H1 (cell line): ENCODE results near the gene JMJD1C. TPM values are rescaled to one million over a fixed set of nuclear protein-coding genes. Genes with fewer than 3 reads are reported as not detected.

Experiments
- CTCF ChIA-PET: fragments of 300-600 bp; sonication (Branson Sonifier 250); formaldehyde crosslinking; loops from one replicate; lab custom pipeline; 2021; ENCODE audit not compliant: partially characterized antibody; lab: Charles Lee
- POLR2A ChIA-PET: fragments of 300-600 bp; sonication (Branson Sonifier 250); formaldehyde crosslinking; loops from one replicate; lab custom pipeline; 2021; ENCODE audit warnings: inconsistent platforms; ENCODE audit not compliant: partially characterized antibody; lab: Charles Lee
- DNase-seq, 2 experiments: peaks; one replicate each; pipeline versions ENCODE4 v3.0.0 to v3.0.0-alpha.2; 2010 to 2022; ENCODE audit warnings: low spot score in 2 of 2, low read depth in 1 of 2, mixed read lengths in 1 of 2
- FAIRE-seq: peaks from 2 replicates; lab custom pipeline; 2011; peaks lifted over from hg19 to GRCh38; lab: Jason Lieb, UNC
- H2AFZ ChIP-seq: 2 replicates; pipeline ENCODE4 v1.8.1; 2012; ENCODE audit warnings: low read length, inconsistent platforms
- H2AK5ac ChIP-seq: 2 replicates; pipeline ENCODE4 v1.6.1; 2013; ENCODE audit warnings: low read depth, low read length
- H2BK120ac ChIP-seq: replicated peaks from 2 replicates; pipeline ENCODE3; 2013; ENCODE audit warnings: low read depth, low read length, inconsistent platforms
- H2BK12ac ChIP-seq: 2 replicates; pipeline ENCODE4 v1.6.1; 2013; ENCODE audit warnings: low read depth, low read length
- H2BK15ac ChIP-seq: 2 replicates; pipeline ENCODE4 v1.6.1; 2013; ENCODE audit warnings: low read length
- H2BK20ac ChIP-seq: 2 replicates; pipeline ENCODE4 v1.6.1; 2013; ENCODE audit warnings: low read length
- H2BK5ac ChIP-seq: 2 replicates; pipeline ENCODE4 v1.6.1; 2013; ENCODE audit warnings: low read depth, low read length
- H3K14ac ChIP-seq: 2 replicates; pipeline ENCODE4 v1.6.1; 2013; ENCODE audit warnings: inconsistent platforms; ENCODE audit not compliant: insufficient read length
- H3K18ac ChIP-seq: 2 replicates; pipeline ENCODE4 v1.6.1; 2013; ENCODE audit warnings: low read length; ENCODE audit errors: extremely low read depth
- H3K23ac ChIP-seq: 2 replicates; pipeline ENCODE4 v1.6.1; 2013; ENCODE audit warnings: inconsistent platforms; ENCODE audit not compliant: insufficient read length
- H3K23me2 ChIP-seq: 2 replicates; pipeline ENCODE4 v1.6.1; 2013; ENCODE audit warnings: low read depth, low read length
- H3K27ac ChIP-seq: 2 replicates; pipeline ENCODE4 v1.6.1; 2011; ENCODE audit warnings: low read depth, low read length, inconsistent platforms
- H3K27me3 ChIP-seq, 4 experiments: replicated peaks in 1 of 4; 1 replicate in 1 of 4; 2 replicates in 3 of 4; pipeline versions ENCODE4 v1.6.1 to v1.8.1; 2011 to 2013; ENCODE audit warnings: low read length in 3 of 4, mild to moderate bottlenecking in 3 of 4, inconsistent platforms in 2 of 4, mixed read lengths in 2 of 4, moderate library complexity in 1 of 4; ENCODE audit not compliant: control insufficient read depth in 3 of 4, insufficient read depth in 3 of 4; ENCODE audit errors: extremely low read depth in 1 of 4
- H3K36me3 ChIP-seq, 4 experiments: 2 replicates each; pipeline versions ENCODE4 v1.6.1 to v1.8.1; 2011 to 2013; ENCODE audit warnings: mild to moderate bottlenecking in 4 of 4, low read length in 3 of 4, moderate library complexity in 2 of 4, control low read depth in 1 of 4, inconsistent platforms in 1 of 4; ENCODE audit not compliant: insufficient read depth in 4 of 4, control insufficient read depth in 2 of 4
- H3K4ac ChIP-seq: replicated peaks from 2 replicates; pipeline ENCODE3; 2013; ENCODE audit warnings: low read length, low read depth, mixed read lengths, inconsistent platforms; ENCODE audit not compliant: insufficient read length
- H3K4me1 ChIP-seq, 4 experiments: replicated peaks in 1 of 4; 1 replicate in 1 of 4; 2 replicates in 3 of 4; pipeline versions ENCODE4 v1.6.1 to v1.8.1; 2011 to 2013; ENCODE audit warnings: low read length in 3 of 4, inconsistent platforms in 2 of 4, mixed read lengths in 1 of 4; ENCODE audit not compliant: insufficient read depth in 4 of 4, control insufficient read depth in 3 of 4
- H3K4me2 ChIP-seq, 2 experiments: 2 replicates each; pipeline versions ENCODE4 v1.6.1 to v1.8.1; 2011 to 2013; ENCODE audit warnings: low read depth in 2 of 2, low read length in 2 of 2, control low read depth in 1 of 2, inconsistent platforms in 1 of 2, mild to moderate bottlenecking in 1 of 2; ENCODE audit not compliant: insufficient read depth in 1 of 2
- H3K4me3 ChIP-seq, 4 experiments: fragments of 200-600, 300-600 bp in 1 of 4; sonication (generic), shearing (Covaris generic), sonication (Bioruptor Twin) in 1 of 4; 2 replicates each; pipeline versions ENCODE4 v1.5.1 to v1.8.1; 2011 to 2016; ENCODE audit warnings: low read length in 4 of 4, low read depth in 3 of 4, control low read depth in 2 of 4, inconsistent platforms in 2 of 4, mild to moderate bottlenecking in 2 of 4, mixed read lengths in 1 of 4, moderate library complexity in 1 of 4; ENCODE audit not compliant: insufficient read depth in 2 of 4; ENCODE audit errors: extremely low read depth in 1 of 4
- H3K56ac ChIP-seq: replicated peaks from 2 replicates; pipeline ENCODE3; 2013; ENCODE audit warnings: low read depth, mild to moderate bottlenecking, mixed read lengths, low read length, inconsistent platforms; ENCODE audit not compliant: insufficient read length
- H3K79me1 ChIP-seq: 2 replicates; pipeline ENCODE4 v1.6.1; 2013; ENCODE audit warnings: low read depth, low read length, control low read depth
- H3K79me2 ChIP-seq, 2 experiments: 2 replicates each; pipeline versions ENCODE4 v1.6.1 to v1.8.1; 2012 to 2013; ENCODE audit warnings: low read length in 2 of 2, mild to moderate bottlenecking in 2 of 2, inconsistent platforms in 1 of 2; ENCODE audit not compliant: insufficient read depth in 2 of 2, control insufficient read depth in 1 of 2
- H3K9ac ChIP-seq, 4 experiments: replicated peaks in 1 of 4; 1 replicate in 1 of 4; 2 replicates in 3 of 4; pipeline versions ENCODE4 v1.6.1 to v1.8.1; 2011 to 2013; ENCODE audit warnings: low read depth in 3 of 4, low read length in 3 of 4, control low read depth in 2 of 4, mild to moderate bottlenecking in 2 of 4, moderate library complexity in 2 of 4, inconsistent platforms in 1 of 4; ENCODE audit errors: extremely low read depth in 1 of 4
- H3K9me3 ChIP-seq, 2 experiments: 2 replicates each; pipeline versions ENCODE4 v1.6.1 to v1.8.1; 2012 to 2013; ENCODE audit warnings: mild to moderate bottlenecking in 2 of 2, moderate library complexity in 2 of 2, control low read depth in 1 of 2, inconsistent platforms in 1 of 2, low read depth in 1 of 2, low read length in 1 of 2, mixed read lengths in 1 of 2; ENCODE audit not compliant: insufficient read depth in 2 of 2
- H4K20me1 ChIP-seq, 2 experiments: replicated peaks in 1 of 2; 2 replicates each; pipeline versions ENCODE3 to v1.8.1; 2011 to 2013; ENCODE audit warnings: inconsistent platforms in 2 of 2, low read length in 2 of 2, mild to moderate bottlenecking in 1 of 2; ENCODE audit not compliant: insufficient read depth in 2 of 2, control insufficient read depth in 1 of 2
- H4K5ac ChIP-seq: 2 replicates; pipeline ENCODE4 v1.6.1; 2013; ENCODE audit warnings: low read length, low read depth, mixed read lengths, inconsistent platforms; ENCODE audit not compliant: insufficient read length
- H4K8ac ChIP-seq: 2 replicates; pipeline ENCODE4 v1.8.0; 2013; ENCODE audit warnings: mild to moderate bottlenecking, moderate library complexity, low read length, inconsistent platforms; ENCODE audit not compliant: insufficient read depth; ENCODE audit errors: extremely low read depth
- H4K91ac ChIP-seq: replicated peaks from 2 replicates; pipeline ENCODE3; 2013; ENCODE audit warnings: low read length, mixed read lengths, inconsistent platforms; ENCODE audit not compliant: insufficient read length
- CTBP2 ChIP-seq: IDR thresholded peaks from 2 replicates; pipeline ENCODE4 v1.7.0; 2011; ENCODE audit warnings: borderline replicate concordance, mild to moderate bottlenecking, moderate library complexity, mixed read lengths, low read length; ENCODE audit not compliant: insufficient read depth, insufficient read length
- FOSL1 ChIP-seq: IDR thresholded peaks from 2 replicates; pipeline ENCODE4 v1.6.1; 2011; ENCODE audit warnings: mild to moderate bottlenecking, low read depth, low read length, moderate library complexity; ENCODE audit not compliant: insufficient read depth
- HDAC6 ChIP-seq: IDR thresholded peaks from one replicate; pipeline ENCODE4 v1.7.1; 2012; ENCODE audit warnings: low read depth, mild to moderate bottlenecking, inconsistent platforms, low read length, moderate library complexity
- MAFK ChIP-seq: IDR thresholded peaks from 2 replicates; pipeline ENCODE4 v1.6.1; 2012; ENCODE audit warnings: low read depth, mild to moderate bottlenecking, improper control_type of control experiment, low read length
- POLR2AphosphoS5 ChIP-seq: IDR thresholded peaks from 2 replicates; pipeline ENCODE4 v1.6.1; 2011; ENCODE audit warnings: low read depth, low read length
- SP2 ChIP-seq: IDR thresholded peaks from 2 replicates; pipeline ENCODE4 v1.6.1; 2012; ENCODE audit warnings: mild to moderate bottlenecking, low read length, inconsistent platforms
- SRF ChIP-seq: IDR thresholded peaks from 2 replicates; pipeline ENCODE4 v1.6.1; 2011; ENCODE audit warnings: mild to moderate bottlenecking, low read depth, low read length, moderate library complexity
- TBP ChIP-seq: IDR thresholded peaks from 2 replicates; pipeline ENCODE4 v1.6.1; 2011; ENCODE audit warnings: low read depth, low read length, improper control_type of control experiment
- YY1 ChIP-seq: IDR thresholded peaks from 2 replicates; pipeline ENCODE4 v1.6.1; 2011; ENCODE audit warnings: low read depth, mild to moderate bottlenecking, low read length
- WGBS, 2 experiments: shearing (Covaris generic) in 1 of 2; methylation state at CpG; one replicate each; pipeline versions ENCODE4 v1.1.6 to v1.1.7; 2013 to 2015; ENCODE audit warnings: low lambda C conversion rate in 2 of 2, mixed read lengths in 2 of 2, inconsistent platforms in 1 of 2, low coverage in 1 of 2, missing lambda C conversion rate in 1 of 2; ENCODE audit not compliant: insufficient replicate concordance in 2 of 2, insufficient coverage in 1 of 2, insufficient read length in 1 of 2; ENCODE audit errors: extremely low coverage in 1 of 2, missing lambda C conversion rate in 1 of 2; 5-methylcytosine and 5-hydroxymethylcytosine counted together
- polyA plus RNA-seq, 7 experiments: library from polyadenylated mRNA; depleted of rRNA in 3 of 7; stranded (reverse) in 5 of 7; unstranded in 2 of 7; fragments of >200 nt in 5 of 7; fragments of 200-250 nt in 2 of 7; gene quantifications; 1 replicate in 5 of 7; 2 replicates in 1 of 7; 4 replicates in 1 of 7; pipeline versions ENCODE4 v1.2.1 to v1.2.3, GENCODE V29; 2011 to 2013; ENCODE audit warnings: missing spikeins in 2 of 7, mixed read lengths in 2 of 7
- total RNA-seq: library from RNA; stranded (reverse); fragmentation: NEBNext Ultra II Directional; extraction: Animal tissue kit (Norgen Biotek cat#: 25700); gene quantifications from 2 replicates; pipeline ENCODE4 v1.2.1, GENCODE V29; 2021

JMJD1C gene
- total and polyA plus RNA-seq, 2 of the 8 experiments (the other 6 are each of a cell fraction or from before 2014, with no cell fraction given), result 54.5 to 210 TPM

- POLR2A ChIA-PET, result interaction anchor here (0.9 kb wide), 1 partner anchor 11 kb away, joined by 3 read pairs; no protein-coding TSS in a partner anchor
- H2BK20ac ChIP-seq, result no peak overlapping the region
- H2AFZ ChIP-seq, result no peak overlapping the region
- H3K18ac ChIP-seq, result no peak overlapping the region
- no peaks in the 10 kb centered on the region for H3K27me3 ChIP-seq
- H2BK5ac ChIP-seq, result no peak overlapping the region
- no peak overlapping the region for H4K8ac ChIP-seq
- H3K27ac ChIP-seq, result no peak overlapping the region
- whole genome bisulfite sequencing, 2 experiments, result 87% methylated on average over 1 of the region's 1 CpG; no CpG with 5 or more reads in 1 of the 2 experiments
- no peak for FAIRE-seq
- H3K36me3 ChIP-seq, result peaks cover 17 to 96% (median 64%) of the 10 kb centered on the region in 4 experiments
- H2BK15ac ChIP-seq, result no peak overlapping the region
- no peak overlapping the region for H3K23ac ChIP-seq
- no peak overlapping the region for H3K9ac ChIP-seq
- no peaks in the 10 kb centered on the region for H3K79me2 ChIP-seq
- no peak overlapping the region for H3K4ac ChIP-seq
- H3K79me1 ChIP-seq, result no peaks in the 10 kb centered on the region; the same call in 1 of the 2 replicates
- H2AK5ac ChIP-seq, result no peak overlapping the region
- H3K4me3 ChIP-seq, result no peak overlapping the region
- H3K23me2 ChIP-seq, result no peaks in the 10 kb centered on the region
- H3K14ac ChIP-seq, result no peak overlapping the region
- no peak overlapping the region for H2BK12ac ChIP-seq
- no peaks in the 10 kb centered on the region for H3K9me3 ChIP-seq
- no peak overlapping the region for H4K5ac ChIP-seq
- DNase-seq, result no peak
- H3K4me2 ChIP-seq, result no peak overlapping the region
- no peaks in the 10 kb centered on the region for H3K4me1 ChIP-seq
- no peak overlapping the region for H4K91ac ChIP-seq
- CTCF ChIA-PET, result interaction anchor here (0.6 to 2.0 kb wide), 4 partner anchors 10 to 453 kb away, joined by 3 to 11 read pairs (median 4); no protein-coding TSS in a partner anchor
- peaks cover 0 to 3% of the 10 kb centered on the region in 2 experiments for H4K20me1 ChIP-seq
- H2BK120ac ChIP-seq, result no peak overlapping the region
- no peak overlapping the region for H3K56ac ChIP-seq
- TF ChIP-seq YY1 (no peak), CTBP2 (no peak), SRF (no peak), POLR2AphosphoS5 (no peak), TBP (no peak), MAFK (no peak), HDAC6 (no peak), FOSL1 (no peak), SP2 (no peak)
Observed at GRCh38 chr10:63175534-63175933, 290.2 kb downstream of the JMJD1C start.
